HPDE6-E6E7 (cell line): ENCODE results near the gene BEND7.
"Not testable (repeated sequence)": the region's sequence is repeated elsewhere in the genome, so short reads cannot be mapped to it uniquely, and the experiment has no call there.

ENCODE experiments used
- DNase-seq: peaks from one replicate; pipeline ENCODE4 v3.0.0; 2011; ENCODE audit warnings: missing footprints; ENCODE audit errors: extremely low spot score

Gene BEND7

DNA sequence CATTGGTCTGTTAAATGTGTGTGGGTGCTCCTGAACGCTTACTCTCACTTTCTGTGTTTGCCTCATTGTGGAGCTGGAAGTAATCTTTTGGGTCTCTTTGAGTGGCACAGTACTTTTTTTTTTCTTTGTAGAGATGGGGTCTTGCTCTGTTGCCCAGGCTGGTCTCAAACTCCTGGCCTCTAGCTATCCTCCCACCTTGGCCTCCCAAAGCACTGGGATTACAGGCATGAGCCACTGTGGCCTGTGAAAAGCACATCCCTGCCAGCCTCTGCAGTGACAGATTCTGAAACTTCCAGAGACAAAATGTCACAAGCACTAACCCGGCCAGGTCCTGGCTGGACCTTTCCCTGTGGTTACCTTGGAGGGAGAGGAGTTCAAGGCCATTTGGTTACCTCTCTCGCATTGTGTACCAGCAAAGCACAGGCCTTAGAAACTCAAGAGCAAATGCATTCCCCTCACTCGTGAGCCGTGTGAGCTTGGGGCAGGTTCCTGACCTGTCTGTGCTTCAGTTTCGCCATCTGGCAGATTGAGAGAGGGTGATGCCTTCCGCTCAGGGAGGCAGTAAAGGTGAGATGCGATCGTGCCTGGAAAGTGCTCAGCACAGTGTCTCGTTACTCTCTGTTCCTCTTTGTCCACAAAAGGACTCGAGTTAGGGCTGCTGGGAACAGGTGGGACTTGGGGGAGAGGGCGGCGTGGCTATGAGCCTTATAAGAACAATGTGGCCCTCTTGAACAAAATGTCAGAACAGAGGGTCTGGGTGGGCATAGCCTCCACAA is 108.1 kb downstream of the BEND7 start:
- no peak for DNase-seq

GRCh38 chr10:13417459-13418126 is 111.2 kb downstream of the BEND7 start:
- no peak for DNase-seq

GRCh38 chr10:13416760-13417159 is 112.1 kb downstream of the BEND7 start:
- DNase-seq: no peak

GRCh38 chr10:13414855-13415254 is 114.0 kb downstream of the BEND7 start:
- DNase-seq: no peak

DNA sequence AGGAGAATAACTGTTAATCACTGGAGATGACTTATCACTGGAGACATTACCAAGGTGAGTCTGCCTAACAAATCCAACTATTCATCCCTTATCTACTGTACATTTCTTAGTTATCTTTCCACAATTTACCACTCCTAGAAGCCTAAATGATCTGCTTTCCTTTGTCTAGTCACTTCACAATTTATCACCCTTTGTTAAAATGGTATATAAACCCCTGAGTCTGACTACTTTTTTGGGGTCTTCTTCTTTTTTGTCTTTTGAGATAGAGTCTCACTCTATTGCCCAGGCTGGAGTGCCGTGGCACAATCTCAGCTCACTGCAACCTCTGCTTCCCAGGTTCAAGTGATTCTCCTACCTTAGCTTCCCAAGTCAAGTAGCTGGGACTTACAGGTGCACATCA is 114.7 kb downstream of the BEND7 start:
- no peak for DNase-seq

DNA sequence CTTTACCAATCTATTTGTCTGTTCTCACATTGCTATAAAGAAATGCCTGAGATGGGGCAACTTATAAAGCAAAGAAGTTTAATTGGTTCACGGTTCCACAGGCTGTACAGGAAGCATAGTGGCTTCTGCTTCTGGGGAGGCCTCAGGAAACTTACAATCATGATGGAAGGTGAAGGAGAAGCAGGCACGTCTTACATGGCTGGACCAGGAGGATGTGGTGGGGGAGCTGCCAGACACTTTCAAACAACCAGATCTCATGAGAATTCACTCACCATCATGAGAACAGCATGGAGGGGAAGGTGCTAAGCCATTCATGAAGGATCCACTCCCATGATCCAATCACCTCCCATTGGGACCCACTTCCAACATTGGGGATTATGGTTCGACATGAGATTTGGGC is 115.9 kb downstream of the BEND7 start:
- no peak for DNase-seq

DNA sequence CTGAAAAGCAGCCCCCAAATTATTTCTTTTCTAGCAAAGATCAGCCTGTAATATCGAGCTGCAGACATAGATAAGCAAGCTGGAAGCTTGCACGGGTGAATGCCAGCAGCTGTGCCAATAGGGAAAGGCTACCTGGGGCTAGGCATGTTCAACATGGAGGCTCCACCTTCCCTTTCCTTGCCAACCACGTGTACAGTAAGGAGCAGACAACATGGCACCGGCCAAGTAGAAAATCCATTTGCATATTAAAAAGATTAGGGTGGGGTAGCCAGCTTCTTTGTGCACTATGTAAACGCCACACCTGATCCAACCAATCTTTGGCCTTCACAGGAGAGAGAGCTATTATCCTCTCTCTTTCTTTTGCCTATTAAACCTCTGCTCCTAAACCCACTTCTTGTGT is 124.0 kb downstream of the BEND7 start:
- DNase-seq: no peak

- DNase-seq: no peak
Measured at GRCh38 chr10:13404305-13404759, 124.5 kb downstream of the BEND7 start.

DNA sequence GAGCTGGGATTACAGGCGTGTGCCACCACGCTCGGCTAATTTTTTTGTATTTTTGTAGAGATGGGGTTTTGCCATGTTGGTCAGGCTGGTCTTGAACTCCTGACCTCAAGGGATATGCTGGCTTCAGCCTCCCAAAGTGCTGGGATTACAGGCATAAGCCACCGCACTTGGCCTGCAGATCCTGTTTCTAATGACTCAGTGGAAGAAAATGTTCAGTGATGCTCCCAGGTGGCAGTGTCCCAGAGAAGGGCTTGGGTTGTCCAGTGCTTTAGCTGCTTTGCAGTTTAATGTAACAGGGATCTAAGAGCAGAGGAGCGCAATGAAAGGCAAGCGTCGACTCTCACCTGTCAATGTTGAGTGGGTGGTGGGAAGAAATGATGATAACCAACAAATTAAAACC is 125.4 kb downstream of the BEND7 start:
- DNase-seq: not testable (repeated sequence)

DNA sequence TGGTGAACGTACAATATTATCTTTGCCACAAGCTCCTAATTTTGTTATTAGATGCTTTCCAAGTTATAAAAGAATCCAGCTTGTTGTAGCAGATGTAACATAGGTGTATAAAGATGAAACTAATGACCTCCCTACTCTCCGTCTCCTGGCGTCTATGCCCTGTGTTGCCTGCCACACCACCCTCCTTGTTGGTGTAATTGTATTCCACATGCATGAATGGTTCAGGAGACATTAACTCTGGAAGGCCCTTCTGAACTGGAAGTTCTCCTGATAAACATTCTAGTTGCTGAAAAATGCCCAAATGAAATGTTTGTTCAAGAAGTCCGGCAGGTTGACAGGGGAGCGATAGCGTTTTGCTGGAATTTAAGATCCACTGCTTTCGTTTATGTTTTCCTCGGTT is 126.8 kb downstream of the BEND7 start:
- DNase-seq: no peak

DNA sequence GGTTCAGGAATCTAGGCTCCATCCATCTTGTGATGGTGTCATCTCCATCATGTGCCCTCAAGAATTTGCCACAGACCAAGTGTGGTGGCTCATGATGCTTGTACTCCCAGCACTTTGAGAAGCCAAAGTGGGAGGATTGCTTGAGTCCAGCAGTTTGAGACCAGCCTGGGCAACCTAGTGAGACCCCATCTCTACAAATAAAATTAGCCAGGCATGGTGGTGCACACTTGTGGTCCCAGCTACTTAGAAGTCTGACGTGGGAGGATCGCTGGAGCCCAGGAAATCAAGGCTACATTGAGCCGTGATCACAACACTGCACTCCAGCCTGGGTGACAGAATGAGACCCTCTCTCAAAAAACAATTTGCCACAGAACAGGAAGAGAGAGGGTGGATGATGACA is 127.7 kb downstream of the BEND7 start:
- no peak for DNase-seq

- DNase-seq: no peak
Measured at GRCh38 chr10:13400196-13400965, 128.4 kb downstream of the BEND7 start.

DNA sequence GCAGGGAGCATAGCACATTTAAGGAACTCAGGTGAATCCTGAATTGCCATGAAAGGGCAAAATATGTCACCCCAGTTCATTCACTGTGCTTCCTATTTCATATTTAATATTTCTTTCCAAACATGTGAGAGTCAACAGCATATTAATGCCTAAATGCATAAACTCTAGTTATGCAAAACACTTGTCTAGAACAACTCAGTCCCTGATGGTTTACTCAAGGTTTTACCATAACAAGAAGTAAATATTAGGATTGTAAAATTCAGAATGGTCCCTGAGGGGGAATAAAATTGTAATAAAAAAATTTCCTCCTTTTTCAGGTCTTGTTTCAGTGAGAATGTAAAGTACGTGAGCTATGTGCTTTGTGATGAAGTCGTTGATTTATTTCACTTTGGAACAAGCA is 129.1 kb downstream of the BEND7 start:
- no peak for DNase-seq

DNA sequence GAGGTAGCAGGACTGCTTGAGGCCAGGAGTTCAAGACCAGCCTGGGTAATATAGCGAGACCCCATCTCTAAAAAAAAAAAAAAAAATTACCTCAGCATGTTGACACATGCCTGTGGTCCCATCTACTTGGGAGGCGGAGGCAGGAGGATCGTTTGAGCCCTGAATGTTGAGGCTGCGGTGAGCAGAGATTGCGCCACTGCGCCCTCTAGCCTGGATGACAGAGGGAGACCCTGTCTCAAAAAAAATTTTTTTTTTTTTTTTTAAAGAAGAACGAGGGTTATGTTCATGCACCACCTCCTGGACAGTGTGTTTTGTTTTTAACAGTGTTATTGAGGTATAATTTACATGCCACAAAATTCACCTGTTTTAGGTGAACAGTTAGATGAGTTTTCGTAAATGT is 129.6 kb downstream of the BEND7 start:
- DNase-seq: no peak

DNA sequence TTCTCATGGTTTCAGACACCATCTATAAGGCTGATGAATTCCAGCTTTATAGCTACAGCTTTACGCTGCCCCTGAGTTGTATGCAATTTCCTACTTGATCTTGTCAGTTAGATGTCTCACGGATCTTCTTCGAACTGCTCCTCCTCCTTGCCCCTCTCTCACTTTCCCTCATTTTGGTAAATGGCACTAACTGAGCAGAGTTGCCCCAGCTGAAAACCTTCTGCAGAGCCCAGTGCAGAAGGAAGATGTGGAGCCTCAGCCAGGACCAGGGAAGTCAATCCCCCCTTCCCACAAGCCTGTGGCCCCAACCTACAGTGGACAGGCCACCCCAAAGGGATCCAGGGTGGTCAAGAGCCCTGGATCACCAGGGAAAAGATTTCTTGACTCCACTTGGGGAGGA is 131.8 kb downstream of the BEND7 start:
- no peak for DNase-seq

GRCh38 chr10:13396369-13396768 is 132.4 kb downstream of the BEND7 start:
- no peak for DNase-seq

DNA sequence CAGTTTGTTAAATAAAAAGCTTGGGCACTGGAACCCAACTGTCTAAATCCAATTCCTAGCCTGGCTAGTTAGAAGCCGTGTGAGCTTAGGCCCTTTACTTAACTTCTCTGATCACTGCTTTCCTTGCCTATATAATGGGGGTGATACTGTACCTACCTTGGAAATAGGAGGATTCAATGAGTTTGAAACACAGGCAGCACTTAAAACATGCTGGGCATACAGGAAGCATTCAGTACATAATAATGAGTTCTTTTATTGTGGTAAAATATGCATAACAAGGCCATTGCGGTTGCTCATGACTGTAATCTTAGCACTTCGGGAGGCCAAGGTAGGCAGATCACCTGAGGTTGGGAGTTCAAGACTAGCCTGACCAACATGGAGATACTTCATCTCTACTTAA is 133.3 kb downstream of the BEND7 start:
- no peak for DNase-seq

DNA sequence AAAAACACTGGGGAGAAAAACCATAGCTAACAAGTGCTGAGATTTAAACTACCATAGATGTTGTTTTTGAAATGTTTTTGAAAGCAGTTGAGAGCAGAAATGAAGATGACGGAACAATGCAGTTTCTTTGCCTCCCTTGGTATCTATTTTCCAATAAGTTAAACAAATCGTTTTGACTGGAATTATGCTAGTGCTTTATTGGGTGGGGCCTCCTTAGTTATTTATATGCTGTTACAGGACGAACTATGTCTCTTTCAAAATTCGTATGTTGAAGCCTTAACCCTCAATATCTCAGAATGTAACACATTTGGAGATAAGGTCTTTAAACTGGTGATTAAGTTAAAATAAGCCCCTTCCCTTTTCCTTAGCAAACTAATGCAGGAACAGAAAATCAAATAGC is 135.2 kb downstream of the BEND7 start:
- no peak for DNase-seq

DNA sequence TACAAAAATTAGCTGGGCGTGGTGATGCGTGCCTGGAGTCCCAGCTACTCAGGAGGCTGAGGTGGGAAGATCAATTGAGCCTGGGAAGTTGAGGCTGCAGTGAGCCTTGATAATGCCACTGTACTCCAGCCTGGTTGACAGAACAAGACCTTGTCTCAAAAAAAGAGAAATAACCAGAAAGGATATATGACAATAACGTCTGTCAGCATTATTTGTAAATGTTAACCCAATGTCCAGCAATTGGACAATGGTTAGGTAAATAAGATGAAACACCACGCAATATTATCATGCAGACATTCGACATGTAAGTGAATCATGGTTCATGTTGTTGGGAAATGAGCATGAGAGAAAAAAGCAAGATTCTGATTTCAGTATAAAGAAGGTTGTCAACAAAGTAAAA is 136.1 kb downstream of the BEND7 start:
- DNase-seq: no peak
